ENCODE results near the gene PILRB.

DNA sequence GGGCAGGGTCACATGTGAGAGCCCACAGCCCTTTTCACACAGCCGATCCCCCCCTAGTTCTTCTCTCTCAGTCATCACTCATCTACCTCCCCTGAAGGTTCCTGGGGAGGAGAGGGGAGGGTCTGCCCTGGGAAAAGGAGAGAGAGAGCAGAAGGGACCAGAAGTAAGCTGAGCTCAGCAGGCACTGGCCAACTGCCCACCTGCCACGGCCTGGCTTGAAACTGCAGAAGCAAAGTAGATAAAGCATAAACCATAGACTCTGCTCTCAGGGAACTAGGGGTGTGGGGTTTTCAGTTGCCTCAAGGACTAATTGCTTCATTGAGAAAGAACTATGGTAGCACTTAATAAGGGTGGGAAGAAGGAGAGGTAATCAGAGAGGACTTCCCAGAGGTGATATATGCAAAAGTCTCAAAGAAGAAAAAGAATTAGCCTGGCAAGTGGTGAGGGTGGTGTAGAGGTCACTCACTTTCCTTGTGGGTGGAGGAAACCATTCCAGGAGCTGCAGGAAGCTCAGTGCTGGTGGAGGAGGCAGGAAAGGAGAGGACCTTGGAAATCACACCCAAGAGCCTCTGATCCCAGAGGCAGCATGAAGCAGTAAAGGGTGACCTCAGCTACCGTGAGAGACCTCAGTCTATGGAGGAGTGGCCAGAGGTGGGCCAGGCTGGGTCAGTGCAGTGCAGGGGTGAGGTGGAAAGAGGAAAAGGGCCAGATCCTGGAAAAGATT lies 32.5 kb downstream of the PILRB start:
- TF ChIP-seq, protein P1, sequence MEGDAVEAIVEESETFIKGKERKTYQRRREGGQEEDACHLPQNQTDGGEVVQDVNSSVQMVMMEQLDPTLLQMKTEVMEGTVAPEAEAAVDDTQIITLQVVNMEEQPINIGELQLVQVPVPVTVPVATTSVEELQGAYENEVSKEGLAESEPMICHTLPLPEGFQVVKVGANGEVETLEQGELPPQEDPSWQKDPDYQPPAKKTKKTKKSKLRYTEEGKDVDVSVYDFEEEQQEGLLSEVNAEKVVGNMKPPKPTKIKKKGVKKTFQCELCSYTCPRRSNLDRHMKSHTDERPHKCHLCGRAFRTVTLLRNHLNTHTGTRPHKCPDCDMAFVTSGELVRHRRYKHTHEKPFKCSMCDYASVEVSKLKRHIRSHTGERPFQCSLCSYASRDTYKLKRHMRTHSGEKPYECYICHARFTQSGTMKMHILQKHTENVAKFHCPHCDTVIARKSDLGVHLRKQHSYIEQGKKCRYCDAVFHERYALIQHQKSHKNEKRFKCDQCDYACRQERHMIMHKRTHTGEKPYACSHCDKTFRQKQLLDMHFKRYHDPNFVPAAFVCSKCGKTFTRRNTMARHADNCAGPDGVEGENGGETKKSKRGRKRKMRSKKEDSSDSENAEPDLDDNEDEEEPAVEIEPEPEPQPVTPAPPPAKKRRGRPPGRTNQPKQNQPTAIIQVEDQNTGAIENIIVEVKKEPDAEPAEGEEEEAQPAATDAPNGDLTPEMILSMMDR (IDR thresholded peaks at IDR 0.05) = no peak
- no peak for TF ChIP-seq POLR2A (IDR thresholded peaks at IDR 0.05)

Measured in right lobe of liver (tissue), 4 donors.